Hepatocyte (in vitro differentiated cells): Measurements from ENCODE around the gene SORCS3. TPM values are rescaled to one million over a fixed set of nuclear protein-coding genes. Genes with fewer than 3 reads are reported as not detected.

Source experiments
- DNase-seq: peaks from one replicate; pipeline ENCODE4 v3.0.0-alpha.2; 2016; ENCODE audit warnings: low spot score
- H2AFZ ChIP-seq: fragments of 200-600 bp; sonication (generic); 2 replicates; pipeline ENCODE4 v1.6.0; 2016; ENCODE audit warnings: antibody characterized with exemption, mild to moderate bottlenecking
- H3K27ac ChIP-seq: fragments of 200-600 bp; sonication (generic); 2 replicates; pipeline ENCODE4 v1.5.1; 2016; ENCODE audit warnings: mild to moderate bottlenecking
- H3K27me3 ChIP-seq: fragments of 200-600 bp; sonication (generic); 2 replicates; pipeline ENCODE4 v1.6.1; 2016
- H3K36me3 ChIP-seq: fragments of 200-600 bp; sonication (generic); replicated peaks from 2 replicates; pipeline ENCODE4 v1.5.1; 2016; ENCODE audit warnings: low read depth; ENCODE audit not compliant: insufficient read depth
- H3K4me1 ChIP-seq: fragments of 200-600 bp; sonication (generic); 2 replicates; pipeline ENCODE4 v1.5.1; 2016; ENCODE audit warnings: mild to moderate bottlenecking, moderate library complexity; ENCODE audit not compliant: insufficient read depth
- H3K4me2 ChIP-seq: fragments of 200-600 bp; sonication (generic); 2 replicates; pipeline ENCODE4 v1.6.0; 2016
- H3K4me3 ChIP-seq: fragments of 200-600 bp; sonication (generic); 2 replicates; pipeline ENCODE4 v1.5.1; 2016; ENCODE audit warnings: mild to moderate bottlenecking
- H3K79me2 ChIP-seq: fragments of 200-600 bp; sonication (generic); 2 replicates; pipeline ENCODE4 v1.6.0; 2017; ENCODE audit warnings: mild to moderate bottlenecking
- H3K9me2 ChIP-seq: fragments of 200-600 bp; sonication (generic); replicated peaks from 2 replicates; pipeline ENCODE4 v1.6.0; 2017; ENCODE audit warnings: mild to moderate bottlenecking; ENCODE audit not compliant: insufficient read depth
- H3K9me3 ChIP-seq: fragments of 200-600 bp; sonication (generic); 2 replicates; pipeline ENCODE4 v1.5.1; 2016; ENCODE audit warnings: low read depth, mild to moderate bottlenecking
- H4K20me1 ChIP-seq: fragments of 200-600 bp; sonication (generic); 2 replicates; pipeline ENCODE4 v1.6.0; 2016; ENCODE audit warnings: mild to moderate bottlenecking; ENCODE audit not compliant: insufficient read depth, poor library complexity, severe bottlenecking
- EZH2 ChIP-seq: fragments of 200-600 bp; sonication (generic); IDR thresholded peaks from 2 replicates; pipeline ENCODE4 v1.6.1; 2016; ENCODE audit warnings: antibody characterized with exemption, mild to moderate bottlenecking, borderline replicate concordance
- EZH2phosphoT487 ChIP-seq: fragments of 200-600 bp; sonication (generic); IDR thresholded peaks from one replicate; pipeline ENCODE4 v1.6.1; 2018; ENCODE audit warnings: antibody characterized with exemption, mild to moderate bottlenecking, low read depth, moderate library complexity; ENCODE audit not compliant: unreplicated experiment, severe bottlenecking
- WGBS: methylation state at CpG from one replicate; pipeline ENCODE4 v1.1.6; 2016; ENCODE audit warnings: low lambda C conversion rate; ENCODE audit errors: missing lambda C conversion rate; 5-methylcytosine and 5-hydroxymethylcytosine counted together
- polyA plus RNA-seq: library from polyadenylated mRNA; unstranded; fragments of >200 nt; fragmentation: Nextera tagmentation; extraction: Ambion mirVana; gene quantifications from 2 replicates; pipeline ENCODE4 v1.2.1, GENCODE V29; 2016
- total RNA-seq: library from RNA; depleted of rRNA; stranded (reverse); fragments of >200 nt; gene quantifications from 2 replicates; pipeline ENCODE4 v1.2.3, GENCODE V29; 2014
- TF ChIP-seq, protein P1 (sequence below): fragments of 200-600 bp; sonication (generic); IDR thresholded peaks from 2 replicates; pipeline ENCODE4 v1.5.1; 2016; ENCODE audit warnings: antibody characterized with exemption, mild to moderate bottlenecking; ENCODE audit not compliant: poor library complexity

Gene SORCS3
- total and polyA plus RNA-seq, 2 experiments from 2014 or later, result 0.59 to 0.80 TPM

DNA sequence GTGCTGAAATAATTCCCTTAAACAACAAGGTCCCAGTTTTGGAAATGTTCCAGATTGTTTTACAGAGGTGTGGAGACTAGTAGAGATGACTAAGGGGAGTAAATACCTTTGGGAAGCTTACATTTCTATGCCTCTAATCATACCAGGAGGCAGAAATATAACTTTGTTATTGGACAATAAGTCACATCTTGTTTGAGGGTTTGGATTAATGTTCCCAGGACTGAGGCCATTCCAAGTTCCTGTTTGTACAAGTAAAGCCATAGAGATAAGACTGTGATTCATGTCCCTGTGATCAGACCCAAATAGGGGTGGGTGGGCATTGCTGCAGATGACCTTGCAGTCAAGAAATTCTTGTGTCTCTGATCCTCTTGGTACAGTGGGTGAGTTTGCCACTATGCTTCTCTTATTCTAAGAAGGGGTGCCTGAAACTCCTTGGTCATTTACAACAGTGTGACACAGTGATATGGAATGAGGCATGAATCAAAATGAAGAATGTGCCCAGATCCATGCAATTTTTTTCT is 508.3 kb downstream of the SORCS3 start:
- peak; percentile 26 for DNase-seq
- Histone ChIP-seq H3K27me3 (no peaks in the 10 kb centered on the region), H3K79me2 (no peaks in the 10 kb centered on the region), H3K36me3 (no peaks in the 10 kb centered on the region), H3K9me2 (no peaks in the 10 kb centered on the region), H3K9me3 (no peaks in the 10 kb centered on the region), H3K4me3 (no peak overlapping the region), H3K27ac (peak overlapping the region; percentile 88), H3K4me2 (no peak overlapping the region), H4K20me1 (no peaks in the 10 kb centered on the region), H2AFZ (no peak overlapping the region), H3K4me1 (peaks cover 22% of the 10 kb centered on the region)
- TF ChIP-seq EZH2, result no peak
- TF ChIP-seq, protein P1, sequence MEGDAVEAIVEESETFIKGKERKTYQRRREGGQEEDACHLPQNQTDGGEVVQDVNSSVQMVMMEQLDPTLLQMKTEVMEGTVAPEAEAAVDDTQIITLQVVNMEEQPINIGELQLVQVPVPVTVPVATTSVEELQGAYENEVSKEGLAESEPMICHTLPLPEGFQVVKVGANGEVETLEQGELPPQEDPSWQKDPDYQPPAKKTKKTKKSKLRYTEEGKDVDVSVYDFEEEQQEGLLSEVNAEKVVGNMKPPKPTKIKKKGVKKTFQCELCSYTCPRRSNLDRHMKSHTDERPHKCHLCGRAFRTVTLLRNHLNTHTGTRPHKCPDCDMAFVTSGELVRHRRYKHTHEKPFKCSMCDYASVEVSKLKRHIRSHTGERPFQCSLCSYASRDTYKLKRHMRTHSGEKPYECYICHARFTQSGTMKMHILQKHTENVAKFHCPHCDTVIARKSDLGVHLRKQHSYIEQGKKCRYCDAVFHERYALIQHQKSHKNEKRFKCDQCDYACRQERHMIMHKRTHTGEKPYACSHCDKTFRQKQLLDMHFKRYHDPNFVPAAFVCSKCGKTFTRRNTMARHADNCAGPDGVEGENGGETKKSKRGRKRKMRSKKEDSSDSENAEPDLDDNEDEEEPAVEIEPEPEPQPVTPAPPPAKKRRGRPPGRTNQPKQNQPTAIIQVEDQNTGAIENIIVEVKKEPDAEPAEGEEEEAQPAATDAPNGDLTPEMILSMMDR, result no peak
- no peak for TF ChIP-seq EZH2phosphoT487

DNA sequence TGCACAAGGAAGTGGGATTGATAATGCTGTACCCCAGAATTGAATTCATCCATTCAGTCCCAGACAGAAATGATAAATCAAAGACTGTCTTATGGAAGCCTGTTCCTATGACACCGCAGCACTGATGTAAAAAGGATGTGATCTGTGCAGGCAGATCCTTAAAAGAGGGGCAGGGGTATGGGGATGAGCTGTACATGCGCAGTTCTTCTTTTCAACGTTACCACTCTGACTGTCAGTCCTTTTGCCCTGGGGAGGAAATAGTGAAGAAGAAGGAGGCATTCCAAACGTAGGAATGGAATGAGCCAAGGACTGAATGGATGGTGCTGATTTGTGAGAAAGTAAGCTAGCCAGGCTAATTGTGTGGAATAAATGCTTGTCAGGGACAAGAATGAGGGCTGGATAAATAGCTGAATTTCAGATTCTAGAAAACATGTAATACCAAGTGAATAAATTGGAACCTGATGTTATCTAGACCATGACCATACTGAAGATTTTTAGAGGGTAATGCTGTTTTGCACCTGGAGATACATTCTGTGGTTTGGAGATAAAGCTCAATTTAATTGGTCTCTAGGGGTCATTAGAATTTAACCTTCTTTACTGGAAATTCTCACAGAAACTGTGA is 509.3 kb downstream of the SORCS3 start:
- 70% methylated on average over 4 of the region's 4 CpGs for WGBS
- peak overlapping the region; percentile 88 for H3K27ac ChIP-seq
- DNase-seq, result no peak
- no peak overlapping the region for H3K4me2 ChIP-seq
- no peaks in the 10 kb centered on the region for H3K9me3 ChIP-seq
- no peak overlapping the region for H2AFZ ChIP-seq
- H3K36me3 ChIP-seq, result no peaks in the 10 kb centered on the region
- H3K27me3 ChIP-seq, result no peaks in the 10 kb centered on the region
- H3K79me2 ChIP-seq, result no peaks in the 10 kb centered on the region
- H3K4me3 ChIP-seq, result no peak overlapping the region
- H4K20me1 ChIP-seq, result no peaks in the 10 kb centered on the region
- peaks cover 22% of the 10 kb centered on the region for H3K4me1 ChIP-seq
- TF ChIP-seq, protein P1, result no peak
- no peak for TF ChIP-seq EZH2
- TF ChIP-seq EZH2phosphoT487, result no peak
- H3K9me2 ChIP-seq, result no peaks in the 10 kb centered on the region

DNA sequence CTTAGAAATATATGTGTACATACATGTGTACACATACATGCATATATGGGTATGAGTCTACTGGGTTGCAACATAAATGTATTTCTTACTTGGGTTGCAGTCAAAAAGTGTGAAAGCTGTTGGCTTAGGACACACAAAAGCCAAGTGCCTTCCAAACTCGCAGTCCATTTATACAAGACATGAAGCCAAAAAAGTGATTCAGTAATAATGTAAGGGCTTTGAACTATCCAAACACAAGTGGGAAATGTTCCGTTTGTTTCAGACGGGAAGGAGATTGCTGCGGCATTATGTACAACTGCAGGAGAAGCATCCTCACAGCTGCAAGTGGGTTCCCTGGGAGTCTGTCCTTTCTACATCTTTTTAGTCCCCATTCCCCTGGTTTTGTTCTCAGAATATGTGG is 513.6 kb downstream of the SORCS3 start:
- no peaks in the 10 kb centered on the region for H3K79me2 ChIP-seq
- 96% methylated on average over 4 of the region's 4 CpGs for WGBS
- H3K4me2 ChIP-seq, result no peak overlapping the region

More for the DNA sequence above, 513.6 kb downstream of the SORCS3 start:
- peaks cover 23% of the 10 kb centered on the region for H3K4me1 ChIP-seq
- H3K36me3 ChIP-seq, result no peaks in the 10 kb centered on the region
- H4K20me1 ChIP-seq, result no peaks in the 10 kb centered on the region
- no peaks in the 10 kb centered on the region for H3K9me3 ChIP-seq
- TF ChIP-seq, protein P1, result no peak
- no peak for TF ChIP-seq EZH2
- no peak for TF ChIP-seq EZH2phosphoT487
- no peaks in the 10 kb centered on the region for H3K9me2 ChIP-seq
- H3K4me3 ChIP-seq, result no peak overlapping the region
- no peak overlapping the region for H2AFZ ChIP-seq
- H3K27me3 ChIP-seq, result no peaks in the 10 kb centered on the region
- DNase-seq, result no peak
- H3K27ac ChIP-seq, result no peak overlapping the region
